ENCODE data around the gene PDK2. TPM values are rescaled to one million over a fixed set of nuclear protein-coding genes. Genes with fewer than 3 reads are reported as not detected.

The PDK2 gene
- total RNA-seq, 2 experiments from 2014 or later: 24.1 to 26.4 TPM

- no peak for ATAC-seq (ENCODE audit: low read depth)
- H3K27ac Mint-ChIP-seq: no peak overlapping the region
- H3K27me3 Mint-ChIP-seq: no peaks in the 10 kb centered on the region
- no peaks in the 10 kb centered on the region for H3K9me3 Mint-ChIP-seq
- POLR2A ChIA-PET: no interaction called here
- no peak overlapping the region for H3K4me3 Mint-ChIP-seq
- no peaks in the 10 kb centered on the region for H3K36me3 Mint-ChIP-seq
- H3K4me1 Mint-ChIP-seq: peaks cover 7% of the 10 kb centered on the region
- no peak for DNase-seq
These were observed 32.6 kb upstream of the PDK2 start for GRCh38 chr17:50062293-50063243.

GRCh38 chr17:50063561-50064252 is 31.4 kb upstream of the PDK2 start:
- Mint-ChIP-seq H3K4me1 (peaks cover under 1% of the 10 kb centered on the region), H3K36me3 (peaks cover 2% of the 10 kb centered on the region), H3K4me3 (no peak overlapping the region), H3K27ac (no peak overlapping the region), H3K27me3 (no peaks in the 10 kb centered on the region), H3K9me3 (no peaks in the 10 kb centered on the region)
- POLR2A ChIA-PET: no interaction called here
- no peak for ATAC-seq (ENCODE audit: low read depth)
- DNase-seq: no peak

GRCh38 chr17:50064253-50065001 is 30.7 kb upstream of the PDK2 start:
- no peak for DNase-seq
- no peak overlapping the region for H3K27ac Mint-ChIP-seq
- H3K4me1 Mint-ChIP-seq: no peaks in the 10 kb centered on the region
- peaks cover 2% of the 10 kb centered on the region for H3K36me3 Mint-ChIP-seq
- POLR2A ChIA-PET: no interaction called here
- no peak for ATAC-seq (ENCODE audit: low read depth)
- no peak overlapping the region for H3K4me3 Mint-ChIP-seq
- no peaks in the 10 kb centered on the region for H3K9me3 Mint-ChIP-seq
- H3K27me3 Mint-ChIP-seq: no peaks in the 10 kb centered on the region

GRCh38 chr17:50065056-50065455 is 30.1 kb upstream of the PDK2 start:
- ATAC-seq (ENCODE audit: low read depth) (no peak), DNase-seq (no peak)
- H3K27me3 Mint-ChIP-seq: no peaks in the 10 kb centered on the region
- H3K36me3 Mint-ChIP-seq: peaks cover 2% of the 10 kb centered on the region
- no peaks in the 10 kb centered on the region for H3K4me1 Mint-ChIP-seq
- POLR2A ChIA-PET: no interaction called here
- H3K9me3 Mint-ChIP-seq: no peaks in the 10 kb centered on the region
- H3K4me3 Mint-ChIP-seq: no peak overlapping the region
- H3K27ac Mint-ChIP-seq: no peak overlapping the region

GRCh38 chr17:50066995-50067394 is 28.2 kb upstream of the PDK2 start:
- H3K27me3 Mint-ChIP-seq: no peaks in the 10 kb centered on the region
- no peak for DNase-seq
- peaks cover 12% of the 10 kb centered on the region for H3K36me3 Mint-ChIP-seq
- H3K4me1 Mint-ChIP-seq: no peaks in the 10 kb centered on the region
- POLR2A ChIA-PET: no interaction called here
- H3K9me3 Mint-ChIP-seq: peaks cover 4% of the 10 kb centered on the region
- H3K27ac Mint-ChIP-seq: no peak overlapping the region
- ATAC-seq (ENCODE audit: low read depth): no peak
- no peak overlapping the region for H3K4me3 Mint-ChIP-seq

- ATAC-seq (ENCODE audit: low read depth) (no peak), DNase-seq (no peak)
- peaks cover 4% of the 10 kb centered on the region for H3K9me3 Mint-ChIP-seq
- POLR2A ChIA-PET: no interaction called here
- H3K27me3 Mint-ChIP-seq: no peaks in the 10 kb centered on the region
- peaks cover 3% of the 10 kb centered on the region for H3K4me1 Mint-ChIP-seq
- H3K4me3 Mint-ChIP-seq: no peak overlapping the region
- H3K36me3 Mint-ChIP-seq: peaks cover 12% of the 10 kb centered on the region
- no peak overlapping the region for H3K27ac Mint-ChIP-seq
These were observed 27.2 kb upstream of the PDK2 start for GRCh38 chr17:50067996-50068395.

GRCh38 chr17:50070908-50071680 is 24.1 kb upstream of the PDK2 start:
- Mint-ChIP-seq H3K36me3 (peaks cover 12% of the 10 kb centered on the region), H3K4me3 (no peak overlapping the region), H3K27ac (no peak overlapping the region), H3K27me3 (no peaks in the 10 kb centered on the region), H3K4me1 (peaks cover 3% of the 10 kb centered on the region), H3K9me3 (peaks cover 4% of the 10 kb centered on the region)
- POLR2A ChIA-PET: no interaction called here
- DNase-seq (no peak), ATAC-seq (ENCODE audit: low read depth) (no peak)

- Mint-ChIP-seq H3K9me3 (peaks cover 4% of the 10 kb centered on the region), H3K27me3 (no peaks in the 10 kb centered on the region), H3K36me3 (peaks cover 12% of the 10 kb centered on the region), H3K4me3 (no peak overlapping the region), H3K4me1 (peaks cover 3% of the 10 kb centered on the region), H3K27ac (no peak overlapping the region)
- DNase-seq: no peak
- no peak for ATAC-seq (ENCODE audit: low read depth)
- POLR2A ChIA-PET: no interaction called here
These were observed 23.5 kb upstream of the PDK2 start for GRCh38 chr17:50071692-50072091.

GRCh38 chr17:50072130-50072529 is 23.0 kb upstream of the PDK2 start:
- ATAC-seq (ENCODE audit: low read depth): peak; percentile 81
- Mint-ChIP-seq H3K4me3 (no peak overlapping the region), H3K27me3 (no peaks in the 10 kb centered on the region), H3K4me1 (peaks cover 3% of the 10 kb centered on the region), H3K9me3 (peaks cover 4% of the 10 kb centered on the region), H3K36me3 (peaks cover 12% of the 10 kb centered on the region), H3K27ac (peak overlapping the region; percentile 54)
- POLR2A ChIA-PET: no interaction called here
- DNase-seq: no peak

GRCh38 chr17:50072925-50073324 is 22.2 kb upstream of the PDK2 start:
- no peak for ATAC-seq (ENCODE audit: low read depth)
- H3K27ac Mint-ChIP-seq: no peak overlapping the region
- no peaks in the 10 kb centered on the region for H3K27me3 Mint-ChIP-seq
- POLR2A ChIA-PET: interaction anchor here (0.6 kb wide), 1 partner anchor 115 kb away, joined by 3 read pairs; no protein-coding TSS in a partner anchor
- peaks cover 3% of the 10 kb centered on the region for H3K4me1 Mint-ChIP-seq
- peaks cover 13% of the 10 kb centered on the region for H3K36me3 Mint-ChIP-seq
- H3K9me3 Mint-ChIP-seq: peaks cover 4% of the 10 kb centered on the region
- no peak for DNase-seq
- H3K4me3 Mint-ChIP-seq: no peak overlapping the region

GRCh38 chr17:50074227-50074626 is 20.9 kb upstream of the PDK2 start:
- H3K9me3 Mint-ChIP-seq: peaks cover 4% of the 10 kb centered on the region
- DNase-seq (no peak), ATAC-seq (ENCODE audit: low read depth) (no peak)
- peaks cover 3% of the 10 kb centered on the region for H3K4me1 Mint-ChIP-seq
- H3K27me3 Mint-ChIP-seq: no peaks in the 10 kb centered on the region
- POLR2A ChIA-PET: no interaction called here
- H3K36me3 Mint-ChIP-seq: peaks cover 11% of the 10 kb centered on the region
- H3K27ac Mint-ChIP-seq: no peak overlapping the region
- H3K4me3 Mint-ChIP-seq: no peak overlapping the region

- POLR2A ChIA-PET: interaction anchor here (0.6 kb wide), 1 partner anchor 11 kb away, joined by 5 read pairs; no protein-coding TSS in a partner anchor
- Mint-ChIP-seq H3K4me3 (no peak overlapping the region), H3K27ac (no peak overlapping the region), H3K4me1 (peaks cover 3% of the 10 kb centered on the region), H3K36me3 (peaks cover 11% of the 10 kb centered on the region), H3K27me3 (no peaks in the 10 kb centered on the region), H3K9me3 (peaks cover 4% of the 10 kb centered on the region)
- ATAC-seq (ENCODE audit: low read depth): no peak
- no peak for DNase-seq
These were observed 19.6 kb upstream of the PDK2 start for GRCh38 chr17:50075446-50076032.
